Measurements from ENCODE around the gene PTPN3.

The PTPN3 gene

GRCh38 chr9:109456811-109457210 is 41.3 kb downstream of the PTPN3 start:
- no peak overlapping the region for H3K4me3 ChIP-seq (ENCODE audit: low read length)
- TF ChIP-seq ZNF274 (IDR thresholded peaks at IDR 0.05; ENCODE audit: low read depth, low read length): no peak

- TF ChIP-seq ZNF274 (IDR thresholded peaks at IDR 0.05; ENCODE audit: low read depth, low read length): no peak
- no peak overlapping the region for H3K4me3 ChIP-seq (ENCODE audit: low read length)
These were observed 42.2 kb downstream of the PTPN3 start for GRCh38 chr9:109455861-109456260.

GRCh38 chr9:109455391-109455790 is 42.7 kb downstream of the PTPN3 start:
- TF ChIP-seq ZNF274 (IDR thresholded peaks at IDR 0.05; ENCODE audit: low read depth, low read length): no peak
- H3K4me3 ChIP-seq (ENCODE audit: low read length): no peak overlapping the region

- TF ChIP-seq ZNF274 (IDR thresholded peaks at IDR 0.05; ENCODE audit: low read depth, low read length): no peak
- no peak overlapping the region for H3K4me3 ChIP-seq (ENCODE audit: low read length)
These were observed 43.4 kb downstream of the PTPN3 start for GRCh38 chr9:109454601-109455155.

- no peak overlapping the region for H3K4me3 ChIP-seq (ENCODE audit: low read length)
- TF ChIP-seq ZNF274 (IDR thresholded peaks at IDR 0.05; ENCODE audit: low read depth, low read length): no peak
These were observed 44.1 kb downstream of the PTPN3 start for GRCh38 chr9:109454041-109454440.

- H3K4me3 ChIP-seq (ENCODE audit: low read length): no peak overlapping the region
- TF ChIP-seq ZNF274 (IDR thresholded peaks at IDR 0.05; ENCODE audit: low read depth, low read length): no peak
These were observed 44.8 kb downstream of the PTPN3 start for GRCh38 chr9:109453210-109453842.

GRCh38 chr9:109452761-109453160 is 45.3 kb downstream of the PTPN3 start:
- no peak for TF ChIP-seq ZNF274 (IDR thresholded peaks at IDR 0.05; ENCODE audit: low read depth, low read length)
- no peak overlapping the region for H3K4me3 ChIP-seq (ENCODE audit: low read length)

GRCh38 chr9:109451311-109452025 is 46.6 kb downstream of the PTPN3 start:
- TF ChIP-seq ZNF274 (IDR thresholded peaks at IDR 0.05; ENCODE audit: low read depth, low read length): no peak
- H3K4me3 ChIP-seq (ENCODE audit: low read length): no peak overlapping the region

- H3K4me3 ChIP-seq (ENCODE audit: low read length): no peak overlapping the region
- TF ChIP-seq ZNF274 (IDR thresholded peaks at IDR 0.05; ENCODE audit: low read depth, low read length): no peak
These were observed 47.8 kb downstream of the PTPN3 start for GRCh38 chr9:109450346-109450745.

- TF ChIP-seq ZNF274 (IDR thresholded peaks at IDR 0.05; ENCODE audit: low read depth, low read length): no peak
- H3K4me3 ChIP-seq (ENCODE audit: low read length): no peak overlapping the region
These were observed 48.9 kb downstream of the PTPN3 start for GRCh38 chr9:109449036-109449798.

- no peak overlapping the region for H3K4me3 ChIP-seq (ENCODE audit: low read length)
- no peak for TF ChIP-seq ZNF274 (IDR thresholded peaks at IDR 0.05; ENCODE audit: low read depth, low read length)
These were observed 49.9 kb downstream of the PTPN3 start for GRCh38 chr9:109448223-109448622.

GRCh38 chr9:109447329-109448076 is 50.6 kb downstream of the PTPN3 start:
- no peak overlapping the region for H3K4me3 ChIP-seq (ENCODE audit: low read length)
- TF ChIP-seq ZNF274 (IDR thresholded peaks at IDR 0.05; ENCODE audit: low read depth, low read length): no peak

GRCh38 chr9:109444771-109445320 is 53.3 kb downstream of the PTPN3 start:
- no peak overlapping the region for H3K4me3 ChIP-seq (ENCODE audit: low read length)
- no peak for TF ChIP-seq ZNF274 (IDR thresholded peaks at IDR 0.05; ENCODE audit: low read depth, low read length)

GRCh38 chr9:109442716-109443115 is 55.4 kb downstream of the PTPN3 start:
- no peak overlapping the region for H3K4me3 ChIP-seq (ENCODE audit: low read length)
- TF ChIP-seq ZNF274 (IDR thresholded peaks at IDR 0.05; ENCODE audit: low read depth, low read length): no peak
